Panc1 (cell line): ENCODE results near the gene PHOX2B. TPM values are rescaled to one million over a fixed set of nuclear protein-coding genes. Genes with fewer than 3 reads are reported as not detected.

Experiments
- ATAC-seq: fragments of 200-7000 bp; cut with Tn5 transposase; 2 replicates; pipeline ENCODE4 v1.9.1; 2020; ENCODE audit warnings: mild to moderate bottlenecking, moderate library complexity
- BruUV-seq: library from RNA; stranded (reverse); fragments of 400-500 nt; replicated peaks from 2 replicates; lab custom pipeline; 2021; lab: Mats Ljungman, UMichigan
- CTCF ChIA-PET: fragments of 300-600 bp; sonication (Branson Sonifier 250); formaldehyde crosslinking; loops from one replicate; lab custom pipeline; 2022; ENCODE audit warnings: antibody characterized with exemption; lab: Charles Lee
- POLR2A ChIA-PET: fragments of 300-600 bp; sonication (Branson Sonifier 250); formaldehyde crosslinking; loops from one replicate; lab custom pipeline; 2022; ENCODE audit warnings: antibody characterized with exemption; lab: Charles Lee
- DNase-seq: peaks from one replicate; pipeline ENCODE4 v3.0.0-alpha.2; 2010; ENCODE audit warnings: low read depth, low spot score
- H3K27ac ChIP-seq: 2 replicates; pipeline ENCODE4 v1.5.1; 2011; ENCODE audit warnings: mild to moderate bottlenecking, low read length, inconsistent platforms
- H3K27me3 ChIP-seq: fragments of 200-500 bp; sonication (Bioruptor generic); 2 replicates; pipeline ENCODE4 v1.6.0; 2014; ENCODE audit warnings: low read length, inconsistent platforms; ENCODE audit not compliant: control insufficient read depth, insufficient read depth
- H3K36me3 ChIP-seq: fragments of 200-500 bp; sonication (Bioruptor generic); 2 replicates; pipeline ENCODE4 v1.5.1; 2014; ENCODE audit warnings: inconsistent platforms, mild to moderate bottlenecking, low read length, moderate library complexity; ENCODE audit not compliant: control insufficient read depth, insufficient read depth
- H3K4me1 ChIP-seq: 2 replicates; pipeline ENCODE4 v1.5.1; 2011; ENCODE audit warnings: inconsistent platforms, mild to moderate bottlenecking, low read length, moderate library complexity; ENCODE audit not compliant: control insufficient read depth, insufficient read depth
- H3K4me3 ChIP-seq, 2 experiments: 2 replicates each; pipeline ENCODE4 v1.5.1; 2011 to 2012; ENCODE audit warnings: low read depth in 2 of 2, low read length in 2 of 2, mild to moderate bottlenecking in 2 of 2, inconsistent platforms in 1 of 2, moderate library complexity in 1 of 2
- H3K9me3 ChIP-seq: fragments of 200-500 bp; sonication (Bioruptor generic); 2 replicates; pipeline ENCODE4 v1.5.1; 2014; ENCODE audit warnings: low read depth, mild to moderate bottlenecking, inconsistent platforms, low read length, moderate library complexity; ENCODE audit not compliant: control insufficient read depth, insufficient read depth
- CTCF ChIP-seq: fragments of 450-650 bp; IDR thresholded peaks from 2 replicates; pipeline ENCODE4 v1.5.1; 2017; ENCODE audit warnings: mild to moderate bottlenecking
- POLR2AphosphoS5 ChIP-seq: IDR thresholded peaks from 2 replicates; pipeline ENCODE4 v1.6.1; 2012; ENCODE audit warnings: mild to moderate bottlenecking, low read depth, low read length, moderate library complexity
- REST ChIP-seq, 2 experiments: IDR thresholded peaks; 2 replicates each; pipeline ENCODE4 v1.6.1; 2011 to 2012; ENCODE audit warnings: low read depth in 2 of 2, control low read depth in 1 of 2, low read length in 1 of 2, mild to moderate bottlenecking in 1 of 2, moderate library complexity in 1 of 2; ENCODE audit not compliant: insufficient read depth in 1 of 2
- SIN3A ChIP-seq: IDR thresholded peaks from 2 replicates; pipeline ENCODE4 v1.6.1; 2012; ENCODE audit warnings: low read depth, mild to moderate bottlenecking, low read length, moderate library complexity, borderline replicate concordance; ENCODE audit not compliant: insufficient read depth
- TCF7L2 ChIP-seq: IDR thresholded peaks from 2 replicates; pipeline ENCODE4 v1.6.1; 2011; ENCODE audit warnings: mild to moderate bottlenecking, low read depth, low read length, inconsistent platforms
- in situ Hi-C: cut with HindIII; loops from 2 replicates; pipeline ENCODE4 v1.10.0; 2016; ENCODE audit warnings: low sequenced_read_pairs, low pct_unique_long_range_greater_than_20kb
- intact Hi-C: fragments of 100-400 bp; cut with micrococcal nuclease; formaldehyde crosslinking; loops from one replicate; pipeline ENCODE4 v1.10.0; 2022; ENCODE audit not compliant: unreplicated experiment
- total RNA-seq: library from RNA; stranded (reverse); gene quantifications from one replicate; pipeline ENCODE4 v1.2.1, GENCODE V29; 2021; ENCODE audit not compliant: unreplicated experiment

The PHOX2B gene
- total RNA-seq, 1 experiment from 2014 or later: not detected

- in situ Hi-C loops (no loop called here), intact Hi-C loops (no loop called here)
- Histone ChIP-seq H3K9me3 (no peaks in the 10 kb centered on the region), H3K4me3 (no peak overlapping the region), H3K27ac (no peak overlapping the region), H3K4me1 (no peaks in the 10 kb centered on the region), H3K36me3 (no peaks in the 10 kb centered on the region), H3K27me3 (peaks cover 5% of the 10 kb centered on the region; the same call in 1 of the 2 replicates)
- ATAC-seq (no peak), DNase-seq (no peak)
- TF ChIP-seq REST (IDR thresholded peaks at IDR 0.05; ENCODE audit: insufficient read depth in 1 of 2, low read depth in 2 of 2, low read length in 1 of 2): no peak
- no peak for TF ChIP-seq CTCF
- no TSS peak for BruUV-seq
- ChIA-PET POLR2A (no interaction called here), CTCF (no interaction called here)
Observed at GRCh38 chr4:41752081-41752836, 3.7 kb upstream of the PHOX2B start.

GRCh38 chr4:41751449-41752061 lies 3.0 kb upstream of the PHOX2B start:
- no peak overlapping the region for H3K27ac ChIP-seq
- intact Hi-C loops (no loop called here), in situ Hi-C loops (no loop called here)
- no peaks in the 10 kb centered on the region for H3K9me3 ChIP-seq
- ATAC-seq (no peak), DNase-seq (no peak)
- H3K27me3 ChIP-seq: peaks cover 5% of the 10 kb centered on the region; the same call in 1 of the 2 replicates
- no TSS peak for BruUV-seq
- TF ChIP-seq SIN3A (no peak), TCF7L2 (no peak), CTCF (peak; percentile 34; the same call in 1 of the 2 replicates), REST (IDR thresholded peaks at IDR 0.05; ENCODE audit: insufficient read depth in 1 of 2, low read depth in 2 of 2, low read length in 1 of 2) (no peak), POLR2AphosphoS5 (no peak)
- POLR2A ChIA-PET: no interaction called here
- H3K4me3 ChIP-seq: no peak overlapping the region
- CTCF ChIA-PET: no interaction called here
- H3K36me3 ChIP-seq: no peaks in the 10 kb centered on the region
- no peaks in the 10 kb centered on the region for H3K4me1 ChIP-seq
